HG03469 (cell line): ENCODE measurements around the gene PHLDA3.
"Not testable (repeated sequence)": the region's sequence is repeated elsewhere in the genome, so short reads cannot be mapped to it uniquely, and the experiment has no call there.

ENCODE experiments used
- ATAC-seq: cut with Tn5 transposase; IDR thresholded peaks from one replicate; pipeline ENCODE4 v1.9.1; 2021; ENCODE audit warnings: mild to moderate bottlenecking, moderate library complexity, moderate number of reproducible peaks; ENCODE audit not compliant: unreplicated experiment

The PHLDA3 gene

GRCh38 chr1:201504179-201504631 lies 35.2 kb upstream of the PHLDA3 start:
- ATAC-seq, result no peak

- ATAC-seq, result no peak
Observed at GRCh38 chr1:201503397-201504176, 34.6 kb upstream of the PHLDA3 start.

- no peak for ATAC-seq
Observed at GRCh38 chr1:201502511-201502857, 33.5 kb upstream of the PHLDA3 start.

GRCh38 chr1:201501812-201502510 lies 33.0 kb upstream of the PHLDA3 start:
- no peak for ATAC-seq

GRCh38 chr1:201501144-201501543 lies 32.2 kb upstream of the PHLDA3 start:
- no peak for ATAC-seq

GRCh38 chr1:201500670-201501120 lies 31.7 kb upstream of the PHLDA3 start:
- no peak for ATAC-seq

- ATAC-seq, result no peak
Observed at GRCh38 chr1:201499795-201500669, 31.0 kb upstream of the PHLDA3 start.

GRCh38 chr1:201499191-201499590 lies 30.2 kb upstream of the PHLDA3 start:
- ATAC-seq, result no peak

GRCh38 chr1:201498621-201499020 lies 29.6 kb upstream of the PHLDA3 start:
- ATAC-seq, result no peak

GRCh38 chr1:201497935-201498509 lies 29.0 kb upstream of the PHLDA3 start:
- no peak for ATAC-seq

- no peak for ATAC-seq
Observed at GRCh38 chr1:201496296-201496690, 27.3 kb upstream of the PHLDA3 start.

- no peak for ATAC-seq
Observed at GRCh38 chr1:201495551-201496295, 26.7 kb upstream of the PHLDA3 start.

- ATAC-seq, result no peak
Observed at GRCh38 chr1:201493757-201494617, 25.0 kb upstream of the PHLDA3 start.

- not testable (repeated sequence) for ATAC-seq
Observed at GRCh38 chr1:201493026-201493656, 24.2 kb upstream of the PHLDA3 start.

- no peak for ATAC-seq
Observed at GRCh38 chr1:201491896-201492511, 23.0 kb upstream of the PHLDA3 start.

- no peak for ATAC-seq
Observed at GRCh38 chr1:201490708-201491131, 21.7 kb upstream of the PHLDA3 start.

GRCh38 chr1:201489643-201490261 lies 20.8 kb upstream of the PHLDA3 start:
- no peak for ATAC-seq
